H1 (cell line): ENCODE data around the gene LIX1L. TPM values are rescaled to one million over a fixed set of nuclear protein-coding genes. Genes with fewer than 3 reads are reported as not detected.

Experiments used
- BRCA1 ChIP-seq: IDR thresholded peaks from 2 replicates; pipeline ENCODE4 v1.6.1; 2012; ENCODE audit warnings: low read depth, low read length, improper control_type of control experiment
- CBX8 ChIP-seq: fragments of 300-800, 300-1000 bp; sonication (generic); IDR thresholded peaks from 2 replicates; pipeline ENCODE4 v1.7.1; 2016; ENCODE audit warnings: low read depth, low read length, borderline replicate concordance
- CHD2 ChIP-seq: IDR thresholded peaks from 2 replicates; pipeline ENCODE4 v1.6.1; 2012; ENCODE audit warnings: low read length, improper control_type of control experiment
- CHD7 ChIP-seq: fragments of 300-600 bp; sonication (generic); IDR thresholded peaks from 2 replicates; pipeline ENCODE4 v1.7.1; 2012; ENCODE audit warnings: low read length, moderate library complexity, mild to moderate bottlenecking, inconsistent platforms; ENCODE audit not compliant: insufficient replicate concordance
- EGR1 ChIP-seq: IDR thresholded peaks from 2 replicates; pipeline ENCODE4 v1.6.1; 2011; ENCODE audit warnings: low read depth, low read length, borderline replicate concordance
- RBBP5 ChIP-seq: IDR thresholded peaks from 2 replicates; pipeline ENCODE4 v1.7.1; 2012; ENCODE audit warnings: low read depth, mild to moderate bottlenecking, inconsistent platforms, low read length, moderate library complexity, borderline replicate concordance
- RNF2 ChIP-seq: fragments of 200-900, 300-1000 bp; sonication (generic); IDR thresholded peaks from 2 replicates; pipeline ENCODE4 v1.7.1; 2016; ENCODE audit warnings: borderline replicate concordance, low read depth, mild to moderate bottlenecking, antibody characterized with exemption, low read length; ENCODE audit not compliant: poor library complexity, severe bottlenecking; ENCODE audit errors: missing control alignments
- TCF12 ChIP-seq: IDR thresholded peaks from 2 replicates; pipeline ENCODE4 v1.6.1; 2011; ENCODE audit warnings: low read depth, mild to moderate bottlenecking, low read length
- TEAD4 ChIP-seq: IDR thresholded peaks from 2 replicates; pipeline ENCODE4 v1.6.1; 2012; ENCODE audit warnings: low read depth, low read length, inconsistent platforms, mixed read lengths
- polyA plus RNA-seq, 7 experiments: library from polyadenylated mRNA; depleted of rRNA in 3 of 7; stranded (reverse) in 5 of 7; unstranded in 2 of 7; fragments of >200 nt in 5 of 7; fragments of 200-250 nt in 2 of 7; gene quantifications; 1 replicate in 5 of 7; 2 replicates in 1 of 7; 4 replicates in 1 of 7; pipeline versions ENCODE4 v1.2.1 to v1.2.3, GENCODE V29; 2011 to 2013; ENCODE audit warnings: missing spikeins in 2 of 7, mixed read lengths in 2 of 7
- total RNA-seq: library from RNA; stranded (reverse); fragmentation: NEBNext Ultra II Directional; extraction: Animal tissue kit (Norgen Biotek cat#: 25700); gene quantifications from 2 replicates; pipeline ENCODE4 v1.2.1, GENCODE V29; 2021

Gene LIX1L
- total and polyA plus RNA-seq, 2 of the 8 experiments (the other 6 are each of a cell fraction or from before 2014, with no cell fraction given): 2.9 to 3.7 TPM

GRCh38 chr1:145985129-145985501, 27.3 kb upstream of the LIX1L start (continued):
- TF ChIP-seq CHD7 (no peak), CHD2 (no peak), BRCA1 (no peak), EGR1 (no peak), TEAD4 (no peak), RNF2 (no peak), RBBP5 (no peak), CBX8 (no peak), TCF12 (no peak)
